Measurements from ENCODE around the gene UNC79.

UNC79 gene

GRCh38 chr14:93751946-93752655 is 321.4 kb downstream of the UNC79 start:
- no peak for DNase-seq (ENCODE audit: low spot score)

DNA sequence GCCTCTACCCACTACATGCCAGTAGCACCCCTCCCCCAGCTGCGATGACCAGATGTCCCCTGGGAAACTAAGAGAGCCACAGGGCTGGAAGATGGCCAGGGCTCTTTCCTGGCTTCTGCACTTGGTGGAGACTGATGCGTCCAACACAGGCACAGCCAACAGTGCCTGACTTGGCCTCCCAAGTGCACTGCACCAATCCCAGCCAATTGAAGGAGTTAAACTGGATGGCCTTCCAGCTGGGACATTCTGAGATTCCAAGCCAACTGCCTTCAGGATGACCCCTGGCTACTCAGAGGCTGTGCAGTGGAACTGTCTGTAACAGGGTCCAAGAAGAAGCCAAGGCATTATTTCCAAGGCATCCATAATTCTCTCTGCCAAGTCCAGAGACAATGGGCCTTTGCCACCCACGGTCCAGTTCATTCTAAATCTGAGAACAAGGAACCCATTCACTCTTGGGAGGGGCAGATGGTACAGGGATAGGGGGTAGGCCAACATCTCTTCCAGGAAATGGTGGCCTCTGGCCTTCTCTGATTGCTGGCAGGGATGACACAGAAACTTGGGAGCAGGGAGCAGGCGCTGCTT is 322.3 kb downstream of the UNC79 start:
- DNase-seq (ENCODE audit: low spot score) = no peak

GRCh38 chr14:93753647-93754046 is 322.9 kb downstream of the UNC79 start:
- DNase-seq (ENCODE audit: low spot score) = no peak

DNA sequence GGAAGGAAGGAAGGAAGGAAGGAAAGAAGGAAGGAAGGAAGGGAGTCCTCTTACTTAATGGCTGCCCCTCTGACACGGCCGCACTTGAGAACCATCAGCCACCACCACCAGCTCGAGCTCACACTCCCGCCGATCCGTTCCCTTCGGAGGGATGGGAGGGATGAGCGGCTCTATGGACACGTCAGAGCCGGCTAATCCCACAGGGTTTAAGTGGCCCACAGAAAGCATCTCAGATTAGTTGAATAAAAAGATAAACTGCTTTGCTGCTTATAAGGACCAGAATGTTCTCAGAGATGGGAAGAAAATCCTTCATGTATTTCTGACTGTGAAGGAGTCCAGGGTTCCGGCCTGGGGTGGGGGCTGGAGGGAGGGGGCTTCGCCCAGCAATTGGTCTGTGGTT is 326.5 kb downstream of the UNC79 start:
- DNase-seq (ENCODE audit: low spot score) = no peak

Data from AG08396 (cell line).